Karpas-422 (cell line): ENCODE results near the gene TWIST1. TPM values are rescaled to one million over a fixed set of nuclear protein-coding genes. Genes with fewer than 3 reads are reported as not detected.

Source experiments
- DNase-seq: peaks from one replicate; pipeline ENCODE4 v3.0.0-alpha.2; 2015
- H2AFZ ChIP-seq: fragments of 200-600 bp; sonication (generic); 2 replicates; pipeline ENCODE4 v1.6.1; 2014; ENCODE audit warnings: antibody characterized with exemption, low read length, mixed read lengths
- H3K27ac ChIP-seq: fragments of 200-600 bp; sonication (generic); 2 replicates; pipeline ENCODE4 v1.5.1; 2014; ENCODE audit warnings: mild to moderate bottlenecking, low read length, moderate library complexity
- H3K27me3 ChIP-seq: fragments of 200-600 bp; sonication (generic); 2 replicates; pipeline ENCODE4 v1.6.1; 2014; ENCODE audit warnings: low read length, mixed read lengths
- H3K36me3 ChIP-seq: fragments of 200-600 bp; sonication (generic); 2 replicates; pipeline ENCODE4 v1.6.1; 2014; ENCODE audit warnings: low read length, mixed read lengths; ENCODE audit not compliant: insufficient read depth
- H3K4me1 ChIP-seq: fragments of 200-600 bp; sonication (generic); 2 replicates; pipeline ENCODE4 v1.6.1; 2014; ENCODE audit warnings: mild to moderate bottlenecking, low read length, mixed read lengths
- H3K4me2 ChIP-seq: fragments of 200-600 bp; sonication (generic); 2 replicates; pipeline ENCODE4 v1.6.1; 2014; ENCODE audit warnings: low read length, low read depth, mild to moderate bottlenecking; ENCODE audit not compliant: poor library complexity, severe bottlenecking
- H3K4me3 ChIP-seq: fragments of 200-600 bp; sonication (generic); 2 replicates; pipeline ENCODE4 v1.5.1; 2014; ENCODE audit warnings: mild to moderate bottlenecking, antibody characterized with exemption, low read length, mixed read lengths
- H3K79me2 ChIP-seq: fragments of 200-600 bp; sonication (generic); 2 replicates; pipeline ENCODE4 v1.6.1; 2014; ENCODE audit warnings: mild to moderate bottlenecking, low read length, mixed read lengths
- H3K9ac ChIP-seq: fragments of 200-600 bp; sonication (generic); 2 replicates; pipeline ENCODE4 v1.6.0; 2014; ENCODE audit warnings: low read length
- H3K9me2 ChIP-seq: fragments of 200-600 bp; sonication (generic), shearing (Covaris generic); replicated peaks from 2 replicates; pipeline ENCODE4 v1.6.0; 2014; ENCODE audit warnings: mild to moderate bottlenecking, low read length, moderate library complexity; ENCODE audit not compliant: insufficient read depth
- H3K9me3 ChIP-seq: fragments of 300-700, 200-600 bp; sonication (generic); 2 replicates; pipeline ENCODE4 v1.6.1; 2014; ENCODE audit warnings: low read length, mixed read lengths
- H4K20me1 ChIP-seq: fragments of 200-600 bp; sonication (generic); 2 replicates; pipeline ENCODE4 v1.6.1; 2014; ENCODE audit warnings: mild to moderate bottlenecking, antibody characterized with exemption, low read length, low read depth; ENCODE audit not compliant: insufficient read depth
- total RNA-seq: library from RNA; depleted of rRNA; stranded (reverse); fragments of >200 nt; shearing (Covaris generic); gene quantifications from 2 replicates; pipeline ENCODE4 v1.2.3, GENCODE V29; 2014; ENCODE audit warnings: low replicate concordance

Gene TWIST1
- total RNA-seq, 1 experiment from 2014 or later: not detected

DNA sequence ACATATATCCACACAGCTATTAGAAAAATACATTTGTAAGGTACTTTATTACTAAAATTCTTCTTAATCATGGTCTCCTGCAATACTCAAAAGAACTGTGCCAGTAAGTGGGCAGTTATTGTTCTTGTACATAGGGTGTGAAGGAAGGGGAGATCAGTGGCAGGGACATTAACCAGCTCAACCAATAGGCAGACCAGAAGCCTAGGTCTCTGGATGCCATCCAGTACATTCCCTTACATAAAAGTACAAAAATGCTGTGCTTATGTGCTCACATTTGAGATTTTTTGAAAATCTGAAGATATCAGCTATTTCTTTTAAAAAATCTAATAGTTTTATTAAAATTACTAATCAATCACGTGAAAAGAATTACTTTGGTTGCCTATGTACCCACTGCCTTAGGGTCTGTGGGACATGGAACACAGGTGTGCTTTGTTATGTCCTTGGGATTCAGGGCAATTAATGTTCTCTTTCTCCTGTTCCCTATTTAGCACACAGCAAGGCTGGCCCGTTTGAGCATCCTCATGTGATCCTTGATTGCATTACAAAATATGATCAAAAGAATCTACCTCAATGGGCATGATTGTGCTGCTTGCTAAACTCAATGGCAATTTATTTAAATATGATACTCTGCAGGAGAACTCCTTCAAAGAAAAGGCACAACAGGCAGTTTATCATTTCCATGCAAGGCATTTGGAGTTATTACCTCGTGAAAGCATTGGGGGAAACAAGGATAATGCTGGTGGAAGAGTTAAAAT is 22.7 kb downstream of the TWIST1 start:
- Histone ChIP-seq H3K4me3 (no peak overlapping the region), H3K9me3 (no peaks in the 10 kb centered on the region), H3K36me3 (no peaks in the 10 kb centered on the region), H3K9ac (no peak overlapping the region), H3K4me1 (no peaks in the 10 kb centered on the region), H4K20me1 (no peaks in the 10 kb centered on the region), H3K27me3 (no peaks in the 10 kb centered on the region), H3K79me2 (no peaks in the 10 kb centered on the region), H3K27ac (no peak overlapping the region), H2AFZ (no peak overlapping the region), H3K4me2 (no peak overlapping the region), H3K9me2 (no peaks in the 10 kb centered on the region)
- DNase-seq: no peak

DNA sequence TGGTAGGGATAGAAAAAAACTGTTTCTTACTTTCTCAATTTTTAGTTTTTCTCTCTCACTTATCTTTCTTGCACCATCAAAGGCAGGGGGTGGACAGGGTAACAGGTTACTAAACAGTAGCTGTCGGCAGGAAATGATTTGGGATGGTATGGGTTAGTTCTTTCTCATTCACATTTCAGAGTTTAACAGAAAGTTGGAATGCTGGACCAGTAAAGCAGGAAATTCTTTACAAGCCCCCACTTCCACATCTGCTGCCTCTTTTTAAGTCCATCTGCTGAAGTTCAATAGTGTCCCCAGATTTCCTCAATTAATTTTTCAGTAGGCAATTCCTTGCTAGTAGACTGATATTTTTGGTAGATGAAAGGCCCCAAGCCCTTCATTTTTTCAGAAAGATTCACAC is 23.3 kb downstream of the TWIST1 start:
- Histone ChIP-seq H2AFZ (no peak overlapping the region), H4K20me1 (no peaks in the 10 kb centered on the region), H3K4me2 (no peak overlapping the region), H3K4me3 (no peak overlapping the region), H3K79me2 (no peaks in the 10 kb centered on the region), H3K4me1 (no peaks in the 10 kb centered on the region), H3K9ac (no peak overlapping the region), H3K27ac (no peak overlapping the region), H3K27me3 (no peaks in the 10 kb centered on the region), H3K9me2 (no peaks in the 10 kb centered on the region), H3K9me3 (no peaks in the 10 kb centered on the region), H3K36me3 (no peaks in the 10 kb centered on the region)
- DNase-seq: no peak

DNA sequence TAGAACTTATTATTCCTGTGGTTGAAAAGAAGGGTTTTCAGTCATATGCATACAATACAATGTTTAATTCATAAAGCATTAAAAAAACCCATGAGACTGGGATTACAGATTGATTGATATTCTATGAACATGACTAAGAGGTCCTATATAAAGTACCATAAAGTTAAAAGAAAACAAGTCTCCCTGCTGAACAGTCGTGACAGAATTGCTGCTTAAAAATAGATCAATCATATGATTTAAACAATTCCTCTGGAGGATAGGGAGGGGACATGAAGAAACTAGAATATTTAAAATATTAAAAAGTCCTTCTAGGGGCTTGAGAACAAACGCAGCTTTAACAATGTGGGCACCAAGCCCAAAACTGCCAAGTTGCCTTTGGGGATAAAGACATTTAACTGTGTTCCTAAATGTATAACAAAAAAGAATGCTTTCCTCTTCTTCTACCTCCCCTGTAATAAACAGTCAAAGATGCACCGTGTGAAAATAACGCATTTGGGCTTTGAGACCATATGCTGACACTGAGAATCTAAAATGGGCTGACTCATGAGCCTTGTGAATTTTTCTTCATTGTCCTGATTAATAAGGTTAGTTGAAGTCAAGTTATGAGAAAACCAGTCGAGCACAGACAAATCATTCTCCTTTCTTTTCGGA is 25.8 kb downstream of the TWIST1 start:
- Histone ChIP-seq H3K9me3 (no peaks in the 10 kb centered on the region), H3K9ac (no peak overlapping the region), H3K79me2 (no peaks in the 10 kb centered on the region), H3K4me2 (no peak overlapping the region), H3K4me3 (no peak overlapping the region), H4K20me1 (no peaks in the 10 kb centered on the region), H3K27ac (no peak overlapping the region), H3K36me3 (no peaks in the 10 kb centered on the region), H2AFZ (no peak overlapping the region), H3K4me1 (no peaks in the 10 kb centered on the region), H3K9me2 (no peaks in the 10 kb centered on the region), H3K27me3 (no peaks in the 10 kb centered on the region)
- DNase-seq: no peak

DNA sequence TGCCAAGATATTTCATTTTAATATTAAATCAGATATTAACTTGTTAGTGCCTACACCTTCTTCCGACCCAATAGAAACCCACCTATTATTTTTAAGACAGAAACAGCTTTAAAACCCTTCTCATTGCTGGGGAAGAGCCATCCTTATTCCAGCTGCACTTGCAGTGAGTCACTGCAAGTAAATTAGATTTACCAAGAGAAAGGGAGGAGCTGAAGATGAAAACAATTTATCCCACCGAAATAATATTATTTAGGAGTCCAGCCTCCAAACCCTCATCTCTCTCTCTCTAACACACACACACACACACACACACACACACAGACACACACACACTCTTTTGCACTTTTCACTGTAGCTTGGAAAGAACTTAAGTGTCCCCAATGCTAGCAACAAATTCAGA is 26.9 kb downstream of the TWIST1 start:
- no peaks in the 10 kb centered on the region for H4K20me1 ChIP-seq
- no peak overlapping the region for H2AFZ ChIP-seq
- H3K79me2 ChIP-seq: no peaks in the 10 kb centered on the region
- no peak overlapping the region for H3K4me3 ChIP-seq
- H3K27ac ChIP-seq: no peak overlapping the region
- H3K9ac ChIP-seq: no peak overlapping the region
- no peak for DNase-seq
- H3K27me3 ChIP-seq: no peaks in the 10 kb centered on the region
- no peaks in the 10 kb centered on the region for H3K9me2 ChIP-seq
- H3K4me1 ChIP-seq: no peaks in the 10 kb centered on the region
- H3K9me3 ChIP-seq: no peaks in the 10 kb centered on the region
- H3K4me2 ChIP-seq: no peak overlapping the region
- H3K36me3 ChIP-seq: no peaks in the 10 kb centered on the region

- H3K4me3 ChIP-seq: no peak overlapping the region
- H3K4me1 ChIP-seq: no peaks in the 10 kb centered on the region
- H2AFZ ChIP-seq: no peak overlapping the region
- H3K4me2 ChIP-seq: no peak overlapping the region
- no peak for DNase-seq
- no peaks in the 10 kb centered on the region for H3K79me2 ChIP-seq
- H3K9me3 ChIP-seq: no peaks in the 10 kb centered on the region
- H3K9ac ChIP-seq: no peak overlapping the region
- H4K20me1 ChIP-seq: no peaks in the 10 kb centered on the region
- H3K9me2 ChIP-seq: no peaks in the 10 kb centered on the region
- H3K27me3 ChIP-seq: no peaks in the 10 kb centered on the region
- H3K27ac ChIP-seq: no peak overlapping the region
- no peaks in the 10 kb centered on the region for H3K36me3 ChIP-seq
These were observed 27.6 kb downstream of the TWIST1 start for GRCh38 chr7:19089797-19090196.

DNA sequence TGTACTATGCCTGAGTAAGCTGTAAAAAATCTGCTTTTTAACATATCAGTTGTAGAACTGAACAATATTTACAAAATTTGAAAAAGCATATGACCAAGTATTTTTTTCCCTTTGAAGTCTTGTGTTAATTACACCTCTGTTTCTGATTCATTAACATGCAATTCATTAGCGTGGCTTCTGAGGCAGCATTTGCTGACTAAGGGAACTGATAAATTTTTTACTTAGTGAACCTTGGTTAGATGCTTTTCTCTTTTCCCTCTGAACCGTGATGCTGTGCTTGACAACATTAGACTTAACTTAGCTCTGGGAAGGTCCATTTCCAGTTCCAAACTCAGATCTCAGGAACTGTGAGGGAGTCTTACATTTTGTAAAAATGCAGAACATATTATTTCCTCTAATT is 28.1 kb downstream of the TWIST1 start:
- H3K27me3 ChIP-seq: no peaks in the 10 kb centered on the region
- H3K4me1 ChIP-seq: no peaks in the 10 kb centered on the region
- H3K4me3 ChIP-seq: no peak overlapping the region
- DNase-seq: no peak
- H3K79me2 ChIP-seq: no peaks in the 10 kb centered on the region
- H3K27ac ChIP-seq: no peak overlapping the region
- no peaks in the 10 kb centered on the region for H3K9me2 ChIP-seq
- no peak overlapping the region for H3K9ac ChIP-seq
- no peak overlapping the region for H2AFZ ChIP-seq
- no peak overlapping the region for H3K4me2 ChIP-seq
- H3K36me3 ChIP-seq: no peaks in the 10 kb centered on the region
- H3K9me3 ChIP-seq: no peaks in the 10 kb centered on the region
- H4K20me1 ChIP-seq: no peaks in the 10 kb centered on the region

GRCh38 chr7:19080093-19080492 is 37.3 kb downstream of the TWIST1 start:
- Histone ChIP-seq H3K4me1 (no peaks in the 10 kb centered on the region), H3K36me3 (no peaks in the 10 kb centered on the region), H2AFZ (no peak overlapping the region)

DNA sequence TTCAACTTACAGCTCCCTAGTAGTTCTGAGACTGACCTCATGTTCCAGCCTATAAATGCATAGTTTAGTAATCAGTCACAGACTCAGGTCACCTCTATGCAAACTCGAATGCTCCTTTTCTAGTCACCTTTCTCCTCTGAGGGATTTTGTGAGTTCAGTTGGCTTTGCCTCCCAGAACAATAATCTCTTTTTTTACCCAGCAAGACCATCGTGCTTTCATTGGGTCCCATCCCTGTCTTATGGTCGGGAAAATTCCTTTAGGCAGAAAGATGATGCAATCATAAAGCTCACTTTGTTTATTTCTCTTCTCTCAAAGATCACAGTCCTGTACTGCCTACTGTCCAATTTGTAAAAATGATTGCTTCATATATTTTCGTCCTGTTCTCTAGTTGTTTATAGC is 38.4 kb downstream of the TWIST1 start:
- Histone ChIP-seq H3K36me3 (no peaks in the 10 kb centered on the region), H4K20me1 (no peaks in the 10 kb centered on the region), H3K27me3 (no peaks in the 10 kb centered on the region), H3K4me3 (no peak overlapping the region), H3K9me2 (0 out of 2 replicates have a peak, but pooled peaks cover 2% of the 10 kb centered on the region), H3K9ac (no peak overlapping the region), H2AFZ (no peak overlapping the region), H3K79me2 (no peaks in the 10 kb centered on the region), H3K4me2 (no peak overlapping the region), H3K4me1 (no peaks in the 10 kb centered on the region), H3K27ac (no peak overlapping the region), H3K9me3 (no peaks in the 10 kb centered on the region)
- DNase-seq: no peak

More at GRCh38 chr7:19080093-19080492, 37.3 kb downstream of the TWIST1 start:
- Histone ChIP-seq H4K20me1 (no peaks in the 10 kb centered on the region), H3K27me3 (no peaks in the 10 kb centered on the region), H3K4me2 (no peak overlapping the region), H3K9me2 (0 out of 2 replicates have a peak, but pooled peaks cover 2% of the 10 kb centered on the region), H3K79me2 (no peaks in the 10 kb centered on the region), H3K4me3 (no peak overlapping the region), H3K9ac (no peak overlapping the region), H3K27ac (no peak overlapping the region), H3K9me3 (no peaks in the 10 kb centered on the region)
- no peak for DNase-seq
